ENCODE results near the gene DDX51. TPM values are rescaled to one million over a fixed set of nuclear protein-coding genes. Genes with fewer than 3 reads are reported as not detected.
A peak's percentile ranks its signal among the peaks of the same experiment; 100 is the strongest.

The DDX51 gene
- total RNA-seq, 1 donor from 2014 or later: 8.6 TPM

- intact Hi-C loops (cut with micrococcal nuclease): no loop called here
- no peak for ATAC-seq
- DNase-seq: no peak
Observed at GRCh38 chr12:132180648-132181546, 36.8 kb upstream of the DDX51 start.

DNA sequence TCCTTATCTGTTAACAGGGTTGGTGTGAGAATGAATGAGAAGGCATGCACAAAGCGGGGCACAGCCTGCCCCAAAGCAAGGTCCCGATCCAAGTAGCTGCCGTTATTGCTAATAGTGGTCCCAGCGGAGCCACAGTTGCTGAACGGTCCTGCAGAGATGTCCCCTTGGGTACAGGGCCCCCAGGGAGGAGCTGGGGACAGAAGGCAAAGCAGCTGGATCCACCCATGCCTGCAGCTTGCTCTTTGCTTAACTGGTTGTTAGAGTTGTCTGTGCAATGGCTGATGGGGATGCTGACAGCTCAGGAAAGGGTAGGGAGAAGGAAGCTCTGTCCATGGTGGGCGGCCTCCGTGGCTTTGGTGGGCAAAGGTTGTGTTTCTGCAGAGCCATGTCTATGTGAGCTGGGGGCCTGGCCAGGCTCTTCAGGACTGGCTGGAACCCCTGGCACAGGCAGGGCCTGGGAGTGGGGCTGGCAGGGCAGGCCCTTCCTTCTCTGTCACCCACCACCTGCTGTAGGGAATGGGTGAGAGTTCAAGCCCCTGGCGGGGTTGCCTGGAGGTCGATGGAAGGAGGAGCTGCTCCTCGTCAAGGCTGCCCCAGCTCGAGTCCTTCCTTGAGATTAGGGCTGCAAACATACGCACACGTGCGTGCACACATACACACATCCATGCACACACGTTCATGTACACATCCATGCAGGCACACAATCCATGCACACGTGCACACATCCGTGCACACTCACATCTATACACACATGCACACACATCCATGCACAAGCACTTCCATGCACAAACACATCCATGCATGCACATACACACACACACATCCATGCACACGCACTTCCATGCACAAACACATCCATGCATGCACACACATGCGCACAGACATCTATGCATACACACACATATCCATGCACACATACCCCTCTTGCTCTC is 35.6 kb upstream of the DDX51 start:
- ATAC-seq: no peak
- intact Hi-C loops (cut with micrococcal nuclease): no loop called here
- DNase-seq: no peak

GRCh38 chr12:132178801-132179401 is 34.8 kb upstream of the DDX51 start:
- peak; percentile 21 for DNase-seq
- no peak for ATAC-seq
- intact Hi-C loops (cut with micrococcal nuclease): no loop called here

- DNase-seq (no peak), ATAC-seq (no peak)
- intact Hi-C loops (cut with micrococcal nuclease): no loop called here
Observed at GRCh38 chr12:132178316-132178715, 34.2 kb upstream of the DDX51 start.

DNA sequence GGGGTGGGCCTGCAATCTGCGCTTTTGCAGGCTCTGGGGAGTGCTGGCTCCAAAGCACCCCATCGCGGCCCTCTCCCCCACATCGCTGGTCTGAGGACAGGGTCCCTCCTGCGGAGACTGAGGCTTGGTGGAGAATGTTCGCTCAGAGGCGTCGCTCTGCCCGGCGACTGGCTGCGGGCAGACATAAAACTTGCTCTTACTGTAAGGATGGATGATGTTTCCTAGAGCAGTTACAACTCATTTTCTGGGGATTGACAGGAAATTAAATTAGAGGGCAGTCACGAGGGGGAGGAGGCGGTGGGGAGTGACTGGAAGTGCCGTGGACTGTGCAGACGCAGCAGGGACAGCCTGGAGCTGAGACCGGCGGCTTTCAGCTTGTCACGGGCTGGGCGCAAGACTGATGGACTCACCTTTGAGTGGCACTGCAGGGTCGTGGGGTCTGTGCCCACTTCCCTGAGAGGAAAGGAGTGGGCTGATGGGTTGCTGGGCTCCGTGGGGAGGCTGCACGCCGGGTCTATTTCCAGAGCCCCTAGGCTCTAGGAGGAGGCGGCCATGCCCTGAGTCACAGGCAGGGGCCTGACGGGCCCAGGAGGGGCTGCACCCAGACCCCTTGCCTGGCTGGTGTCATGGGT is 32.9 kb upstream of the DDX51 start:
- intact Hi-C loops (cut with micrococcal nuclease): no loop called here
- no peak for ATAC-seq
- no peak for DNase-seq

- intact Hi-C loops (cut with micrococcal nuclease): no loop called here
- DNase-seq: peak; percentile 22
Observed at GRCh38 chr12:132176385-132176919, 32.3 kb upstream of the DDX51 start.

DNA sequence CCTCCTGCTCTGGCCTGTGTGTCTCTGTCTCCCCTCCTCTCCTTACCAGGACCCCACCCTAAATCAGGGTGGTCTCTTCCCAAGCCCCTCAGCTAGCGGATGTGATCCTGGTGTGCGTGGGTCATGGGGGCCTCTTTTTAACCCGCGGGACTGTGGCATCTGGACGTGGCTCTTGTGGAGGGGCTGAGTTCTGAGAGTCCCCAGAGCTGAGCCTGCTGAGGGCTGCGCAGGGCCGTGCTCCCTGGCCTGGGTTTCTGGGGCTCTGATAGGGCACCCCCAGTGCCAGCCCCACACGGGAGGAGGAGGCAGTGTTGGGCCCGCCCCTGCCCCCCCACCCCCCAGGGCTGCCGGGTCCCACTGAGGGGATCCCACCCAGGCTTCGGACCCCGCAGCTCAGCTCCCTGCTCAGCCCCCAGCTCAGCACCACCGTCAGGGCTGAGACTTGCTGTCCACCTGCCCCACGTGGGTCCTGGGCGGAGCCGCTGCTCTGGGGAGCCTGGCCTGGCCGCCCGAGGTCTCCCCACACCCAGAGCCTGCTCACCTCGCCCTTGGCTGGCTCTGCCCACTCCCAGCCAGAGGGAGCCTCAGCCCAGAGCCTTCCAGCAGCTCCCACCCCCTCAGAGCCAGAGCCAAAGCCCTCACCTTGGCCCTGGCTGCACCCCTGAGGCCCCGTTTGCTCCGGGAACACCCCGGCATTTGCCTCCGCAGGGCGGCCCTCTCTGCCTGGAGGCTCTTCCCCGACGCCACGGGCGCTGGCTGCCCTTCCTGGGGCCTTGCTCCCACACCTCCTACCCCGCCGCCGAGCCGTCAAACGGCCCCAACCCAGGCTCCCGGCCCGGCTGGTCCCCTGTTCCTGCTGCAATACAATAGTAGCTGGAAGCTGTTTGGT is 31.6 kb upstream of the DDX51 start:
- ATAC-seq: no peak
- no peak for DNase-seq
- intact Hi-C loops (cut with micrococcal nuclease): no loop called here

More at GRCh38 chr12:132176385-132176919, 32.3 kb upstream of the DDX51 start:
- no peak for ATAC-seq

DNA sequence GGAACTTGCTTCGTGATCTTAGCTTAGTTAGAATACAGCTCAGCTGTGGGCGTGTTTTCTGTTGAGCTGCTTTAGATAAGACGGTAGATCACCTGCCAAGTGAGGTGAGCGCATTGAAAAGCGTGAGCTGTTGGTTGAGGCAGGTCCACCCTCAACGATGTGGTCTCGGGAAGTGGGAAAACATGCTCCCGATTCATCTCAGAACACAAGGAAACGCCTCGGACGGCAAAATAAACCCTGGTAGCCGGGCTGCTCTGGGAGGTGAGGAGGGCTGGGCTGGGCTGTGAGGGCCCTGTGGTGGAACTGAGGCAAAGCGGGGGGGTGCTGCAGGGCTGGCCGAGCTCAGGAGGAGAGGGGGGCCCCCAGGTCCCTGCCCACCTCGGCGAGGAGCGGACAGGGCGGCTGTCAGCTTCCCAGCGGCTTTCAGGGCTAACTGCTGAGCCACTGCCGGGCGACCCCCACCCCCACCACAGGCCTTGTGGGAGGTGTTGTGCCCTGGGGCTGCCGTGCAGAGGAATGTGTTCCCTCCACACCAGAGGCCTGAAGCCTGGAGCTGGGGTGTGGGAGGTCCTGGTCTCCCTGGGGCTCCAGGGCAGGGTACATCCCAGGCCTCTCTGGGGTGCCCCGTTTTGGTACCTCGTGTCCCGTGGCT is 30.8 kb upstream of the DDX51 start:
- intact Hi-C loops (cut with micrococcal nuclease): no loop called here
- ATAC-seq (no peak), DNase-seq (peak; percentile 9)

DNA sequence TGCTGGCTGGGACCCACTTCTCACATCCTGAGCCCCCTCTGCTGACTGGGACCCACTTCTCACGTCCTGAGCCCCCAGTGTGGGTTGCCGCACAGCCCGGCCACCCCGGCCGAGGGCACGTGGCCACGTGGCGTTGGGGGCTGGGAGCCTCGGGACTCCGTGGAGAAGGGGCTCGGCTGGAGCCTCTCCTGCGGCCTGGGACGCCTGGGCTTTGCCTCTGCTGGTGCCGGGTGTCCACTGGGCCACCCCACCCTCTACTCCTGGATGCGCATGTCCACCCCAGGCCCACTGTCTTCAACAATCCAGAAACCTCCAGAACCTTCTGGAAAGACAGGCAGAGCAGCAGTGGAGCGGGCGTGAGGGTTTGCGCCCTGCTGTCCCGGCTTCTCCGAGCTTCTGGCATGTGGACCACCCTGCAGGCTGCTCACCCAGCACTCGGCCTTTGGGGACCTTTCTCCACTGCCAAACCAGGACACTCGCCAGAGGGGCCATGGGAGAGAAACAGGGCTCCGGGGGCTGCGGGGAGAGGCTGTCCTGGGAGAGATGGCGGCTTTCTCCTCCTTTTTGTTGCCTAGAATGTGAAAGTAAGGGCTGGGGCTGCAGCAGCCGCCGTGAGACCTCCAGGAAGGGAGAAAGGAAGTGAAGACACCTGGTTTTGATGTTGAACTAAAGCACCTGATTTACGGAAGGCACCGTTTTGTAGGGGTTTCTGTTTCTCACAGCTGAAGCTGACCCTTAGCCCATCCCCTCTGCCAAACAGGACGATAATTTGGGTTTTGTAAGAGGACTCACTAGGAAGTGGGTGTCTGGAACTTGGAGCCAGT is 30.1 kb upstream of the DDX51 start:
- DNase-seq (no peak), ATAC-seq (no peak)
- intact Hi-C loops (cut with micrococcal nuclease): no loop called here

GRCh38 chr12:132173135-132174014 is 29.3 kb upstream of the DDX51 start:
- ATAC-seq (no peak), DNase-seq (peak; percentile 21)
- intact Hi-C loops (cut with micrococcal nuclease): no loop called here

- ATAC-seq (no peak), DNase-seq (no peak)
- intact Hi-C loops (cut with micrococcal nuclease): no loop called here
Observed at GRCh38 chr12:132172619-132173018, 28.5 kb upstream of the DDX51 start.

DNA sequence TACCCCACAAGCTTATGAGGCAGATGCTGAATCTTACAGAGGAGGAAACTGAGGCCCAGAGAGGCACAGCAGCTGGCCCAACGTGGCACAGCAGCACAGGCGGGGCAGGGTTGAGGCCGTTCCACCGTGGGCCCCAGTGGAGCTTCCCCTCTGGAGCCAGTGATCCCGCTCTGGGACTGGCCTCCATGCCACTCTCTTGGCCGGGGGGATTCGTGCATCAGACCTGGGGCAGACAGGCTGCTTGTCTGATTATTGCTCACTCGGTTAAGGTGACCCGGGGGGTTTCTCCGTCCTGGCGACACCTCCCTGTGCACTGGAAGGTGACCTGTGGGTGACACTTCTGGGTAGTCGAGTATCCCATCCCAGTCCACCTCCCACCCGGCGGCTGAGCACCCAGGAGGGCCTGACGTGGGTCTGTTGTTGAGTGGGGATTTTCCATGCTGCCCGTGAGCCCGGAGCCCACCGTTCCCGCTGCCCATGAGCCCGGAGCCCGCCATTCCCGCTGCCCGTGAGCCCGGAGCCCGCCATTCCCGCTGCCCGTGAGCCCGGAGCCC is 27.9 kb upstream of the DDX51 start:
- no peak for ATAC-seq
- intact Hi-C loops (cut with micrococcal nuclease): no loop called here
- DNase-seq: no peak

DNA sequence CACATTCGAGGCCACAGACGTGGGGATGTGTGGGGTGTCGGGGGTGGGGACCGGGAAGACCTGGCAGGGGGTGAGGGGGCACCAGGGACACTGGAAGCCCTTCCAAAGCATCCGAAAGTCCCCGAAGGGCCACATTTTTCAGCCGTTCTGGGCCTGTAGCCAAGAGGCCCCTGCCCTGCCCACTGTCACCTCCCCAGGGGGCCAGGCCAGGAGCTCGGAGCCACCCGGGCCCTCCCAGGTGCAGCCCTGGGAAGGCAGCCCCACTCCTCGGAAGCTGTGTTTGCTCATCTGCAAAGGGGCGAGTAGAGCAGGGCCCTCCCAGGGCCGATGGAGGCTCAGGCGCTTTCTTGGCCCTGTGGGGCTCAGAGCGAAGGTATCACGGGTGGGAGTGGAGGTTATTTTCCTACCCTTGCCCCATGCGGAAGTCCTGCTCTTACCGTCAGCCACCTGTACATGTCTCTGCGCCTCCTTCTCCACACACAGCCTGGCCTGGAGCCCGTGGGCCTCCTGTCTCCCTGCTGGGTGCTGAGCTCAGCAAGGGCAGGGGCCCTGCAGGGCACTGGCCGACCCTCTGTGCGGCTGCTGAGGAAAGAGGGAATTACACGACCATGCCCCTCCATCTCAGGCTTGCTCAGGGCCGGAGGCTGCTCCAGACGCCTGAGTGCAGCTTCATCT is 27.3 kb upstream of the DDX51 start:
- no peak for ATAC-seq
- DNase-seq: no peak

DNA sequence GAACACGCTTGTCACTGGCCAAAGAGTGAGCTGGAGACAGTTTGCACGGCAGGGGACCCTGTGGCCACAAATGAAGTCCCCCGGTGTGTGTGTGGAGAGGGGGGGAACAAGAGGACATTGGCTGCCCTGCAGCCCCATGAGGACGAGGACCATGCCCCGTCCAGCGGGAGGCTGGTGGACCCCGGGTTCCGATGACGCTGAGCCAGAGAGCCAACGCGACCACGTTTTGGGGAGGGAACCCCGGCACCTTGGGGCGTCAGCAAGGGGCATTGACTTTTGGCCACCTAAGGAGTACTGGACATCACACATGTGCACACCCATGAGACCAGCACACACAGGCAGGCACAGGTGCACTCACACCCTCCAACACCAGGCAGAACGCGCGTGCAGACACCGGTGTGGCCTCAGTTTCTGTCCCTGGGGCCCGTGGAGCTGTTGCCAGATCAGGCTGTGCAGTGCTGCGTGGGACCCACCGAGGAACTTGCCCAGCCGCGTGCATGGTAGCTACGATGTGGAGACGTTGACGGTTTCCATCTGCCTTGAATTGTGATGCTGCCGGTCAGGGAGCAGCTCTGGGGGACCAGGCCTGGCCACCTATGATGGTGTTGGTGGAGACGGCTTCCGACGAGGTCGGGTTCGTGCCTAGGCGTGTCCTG is 26.6 kb upstream of the DDX51 start:
- DNase-seq (peak; percentile 21), ATAC-seq (no peak)
- intact Hi-C loops (cut with micrococcal nuclease): no loop called here

More for the DNA sequence above, 27.3 kb upstream of the DDX51 start:
- intact Hi-C loops (cut with micrococcal nuclease): no loop called here

Measured in left ventricle myocardium superior (tissue), 1 donor.